ENCODE results near the gene CUL5.
A peak's percentile ranks its signal among the peaks of the same experiment; 100 is the strongest.
"Not testable (repeated sequence)": the region's sequence is repeated elsewhere in the genome, so short reads cannot be mapped to it uniquely, and the experiment has no call there.

The CUL5 gene

GRCh38 chr11:108002476-108002875 is 6.2 kb upstream of the CUL5 start:
- no peak overlapping the region for H3K4me3 ChIP-seq (ENCODE audit: low read length)
- H3K36me3 ChIP-seq (ENCODE audit: control insufficient read depth, insufficient read depth, low read length), result no peaks in the 10 kb centered on the region
- H3K27me3 ChIP-seq (ENCODE audit: control insufficient read depth, insufficient read depth, low read length), result no peaks in the 10 kb centered on the region
- no peak overlapping the region for H3K27ac ChIP-seq (ENCODE audit: low read depth, low read length)
- no peak overlapping the region for H3K9ac ChIP-seq (ENCODE audit: low read length)
- no peaks in the 10 kb centered on the region for H3K4me1 ChIP-seq (ENCODE audit: control insufficient read depth, insufficient read depth, low read length)

GRCh38 chr11:108003623-108004022 is 5.1 kb upstream of the CUL5 start:
- H3K27me3 ChIP-seq (ENCODE audit: control insufficient read depth, insufficient read depth, low read length), result no peaks in the 10 kb centered on the region
- no peak overlapping the region for H3K27ac ChIP-seq (ENCODE audit: low read depth, low read length)
- no peak overlapping the region for H3K9ac ChIP-seq (ENCODE audit: low read length)
- H3K36me3 ChIP-seq (ENCODE audit: control insufficient read depth, insufficient read depth, low read length), result no peaks in the 10 kb centered on the region
- H3K4me3 ChIP-seq (ENCODE audit: low read length), result no peak overlapping the region
- no peaks in the 10 kb centered on the region for H3K4me1 ChIP-seq (ENCODE audit: control insufficient read depth, insufficient read depth, low read length)

GRCh38 chr11:108007819-108008218 is 879 bp upstream of the CUL5 start:
- no peaks in the 10 kb centered on the region for H3K27me3 ChIP-seq (ENCODE audit: control insufficient read depth, insufficient read depth, low read length)
- no peak overlapping the region for H3K4me3 ChIP-seq (ENCODE audit: low read length)
- no peak overlapping the region for H3K27ac ChIP-seq (ENCODE audit: low read depth, low read length)
- no peak overlapping the region for H3K9ac ChIP-seq (ENCODE audit: low read length)
- no peaks in the 10 kb centered on the region for H3K36me3 ChIP-seq (ENCODE audit: control insufficient read depth, insufficient read depth, low read length)
- peaks cover 11% of the 10 kb centered on the region for H3K4me1 ChIP-seq (ENCODE audit: control insufficient read depth, insufficient read depth, low read length)

- H3K27me3 ChIP-seq (ENCODE audit: control insufficient read depth, insufficient read depth, low read length), result no peaks in the 10 kb centered on the region
- H3K9ac ChIP-seq (ENCODE audit: low read length), result peak overlapping the region; percentile 93
- H3K4me1 ChIP-seq (ENCODE audit: control insufficient read depth, insufficient read depth, low read length), result peaks cover 14% of the 10 kb centered on the region
- peak overlapping the region; percentile 93 for H3K27ac ChIP-seq (ENCODE audit: low read depth, low read length)
- peak overlapping the region; percentile 74 for H3K4me3 ChIP-seq (ENCODE audit: low read length)
- peaks cover 2% of the 10 kb centered on the region for H3K36me3 ChIP-seq (ENCODE audit: control insufficient read depth, insufficient read depth, low read length)
Observed at GRCh38 chr11:108009497-108010370, 1.0 kb downstream of the CUL5 start.

- H3K27ac ChIP-seq (ENCODE audit: low read depth, low read length), result no peak overlapping the region
- H3K36me3 ChIP-seq (ENCODE audit: control insufficient read depth, insufficient read depth, low read length), result peaks cover 2% of the 10 kb centered on the region
- no peaks in the 10 kb centered on the region for H3K27me3 ChIP-seq (ENCODE audit: control insufficient read depth, insufficient read depth, low read length)
- no peak overlapping the region for H3K9ac ChIP-seq (ENCODE audit: low read length)
- H3K4me1 ChIP-seq (ENCODE audit: control insufficient read depth, insufficient read depth, low read length), result peaks cover 14% of the 10 kb centered on the region
- H3K4me3 ChIP-seq (ENCODE audit: low read length), result no peak overlapping the region
Observed at GRCh38 chr11:108012139-108012725, 3.5 kb downstream of the CUL5 start.

GRCh38 chr11:108016647-108017046 is 7.9 kb downstream of the CUL5 start:
- peaks cover 3% of the 10 kb centered on the region for H3K4me1 ChIP-seq (ENCODE audit: control insufficient read depth, insufficient read depth, low read length)

GRCh38 chr11:108018708-108019107 is 10.0 kb downstream of the CUL5 start:
- Histone ChIP-seq H3K4me3 (ENCODE audit: low read length) (no peak overlapping the region), H3K4me1 (ENCODE audit: control insufficient read depth, insufficient read depth, low read length) (no peaks in the 10 kb centered on the region), H3K9ac (ENCODE audit: low read length) (no peak overlapping the region), H3K27ac (ENCODE audit: low read depth, low read length) (no peak overlapping the region), H3K27me3 (ENCODE audit: control insufficient read depth, insufficient read depth, low read length) (no peaks in the 10 kb centered on the region), H3K36me3 (ENCODE audit: control insufficient read depth, insufficient read depth, low read length) (no peaks in the 10 kb centered on the region)

More at GRCh38 chr11:108016647-108017046, 7.9 kb downstream of the CUL5 start:
- H3K27me3 ChIP-seq (ENCODE audit: control insufficient read depth, insufficient read depth, low read length), result no peaks in the 10 kb centered on the region
- H3K9ac ChIP-seq (ENCODE audit: low read length), result no peak overlapping the region
- H3K4me3 ChIP-seq (ENCODE audit: low read length), result no peak overlapping the region
- H3K27ac ChIP-seq (ENCODE audit: low read depth, low read length), result no peak overlapping the region
- peaks cover 2% of the 10 kb centered on the region for H3K36me3 ChIP-seq (ENCODE audit: control insufficient read depth, insufficient read depth, low read length)

- Histone ChIP-seq H3K27ac (ENCODE audit: low read depth, low read length) (no peak overlapping the region), H3K4me3 (ENCODE audit: low read length) (no peak overlapping the region), H3K36me3 (ENCODE audit: control insufficient read depth, insufficient read depth, low read length) (no peaks in the 10 kb centered on the region), H3K4me1 (ENCODE audit: control insufficient read depth, insufficient read depth, low read length) (peaks cover 8% of the 10 kb centered on the region), H3K9ac (ENCODE audit: low read length) (no peak overlapping the region), H3K27me3 (ENCODE audit: control insufficient read depth, insufficient read depth, low read length) (no peaks in the 10 kb centered on the region)
Observed at GRCh38 chr11:108019870-108020540, 11.3 kb downstream of the CUL5 start.

- Histone ChIP-seq H3K4me1 (ENCODE audit: control insufficient read depth, insufficient read depth, low read length) (peaks cover 21% of the 10 kb centered on the region), H3K4me3 (ENCODE audit: low read length) (no peak overlapping the region), H3K36me3 (ENCODE audit: control insufficient read depth, insufficient read depth, low read length) (no peaks in the 10 kb centered on the region), H3K9ac (ENCODE audit: low read length) (no peak overlapping the region), H3K27ac (ENCODE audit: low read depth, low read length) (peak overlapping the region; percentile 76), H3K27me3 (ENCODE audit: control insufficient read depth, insufficient read depth, low read length) (no peaks in the 10 kb centered on the region)
Observed at GRCh38 chr11:108025387-108026080, 16.8 kb downstream of the CUL5 start.

GRCh38 chr11:108027057-108027456 is 18.4 kb downstream of the CUL5 start:
- no peak overlapping the region for H3K27ac ChIP-seq (ENCODE audit: low read depth, low read length)
- H3K9ac ChIP-seq (ENCODE audit: low read length), result no peak overlapping the region
- H3K4me3 ChIP-seq (ENCODE audit: low read length), result no peak overlapping the region
- H3K27me3 ChIP-seq (ENCODE audit: control insufficient read depth, insufficient read depth, low read length), result no peaks in the 10 kb centered on the region
- peaks cover 21% of the 10 kb centered on the region for H3K4me1 ChIP-seq (ENCODE audit: control insufficient read depth, insufficient read depth, low read length)
- H3K36me3 ChIP-seq (ENCODE audit: control insufficient read depth, insufficient read depth, low read length), result no peaks in the 10 kb centered on the region

GRCh38 chr11:108028822-108029441 is 20.2 kb downstream of the CUL5 start:
- not testable (repeated sequence) for H3K9ac ChIP-seq (ENCODE audit: low read length)

GRCh38 chr11:108031604-108032003 is 22.9 kb downstream of the CUL5 start:
- not testable (repeated sequence) for H3K4me1 ChIP-seq (ENCODE audit: control insufficient read depth, insufficient read depth, low read length); H3K36me3 ChIP-seq (ENCODE audit: control insufficient read depth, insufficient read depth, low read length); H3K27me3 ChIP-seq (ENCODE audit: control insufficient read depth, insufficient read depth, low read length); H3K9ac ChIP-seq (ENCODE audit: low read length); H3K4me3 ChIP-seq (ENCODE audit: low read length); H3K27ac ChIP-seq (ENCODE audit: low read depth, low read length)

More at GRCh38 chr11:108028822-108029441, 20.2 kb downstream of the CUL5 start:
- H3K36me3 ChIP-seq (ENCODE audit: control insufficient read depth, insufficient read depth, low read length); H3K27me3 ChIP-seq (ENCODE audit: control insufficient read depth, insufficient read depth, low read length); H3K4me3 ChIP-seq (ENCODE audit: low read length); H3K27ac ChIP-seq (ENCODE audit: low read depth, low read length): not testable (repeated sequence)
- peaks cover 20% of the 10 kb centered on the region for H3K4me1 ChIP-seq (ENCODE audit: control insufficient read depth, insufficient read depth, low read length)
